ENCODE data around the gene DEFB114.
"Not testable (repeated sequence)": the region's sequence is repeated elsewhere in the genome, so short reads cannot be mapped to it uniquely, and the experiment has no call there.

The DEFB114 gene, protein sequence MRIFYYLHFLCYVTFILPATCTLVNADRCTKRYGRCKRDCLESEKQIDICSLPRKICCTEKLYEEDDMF
- 0 reads per million in 2 experiments for total RNA-seq

DNA sequence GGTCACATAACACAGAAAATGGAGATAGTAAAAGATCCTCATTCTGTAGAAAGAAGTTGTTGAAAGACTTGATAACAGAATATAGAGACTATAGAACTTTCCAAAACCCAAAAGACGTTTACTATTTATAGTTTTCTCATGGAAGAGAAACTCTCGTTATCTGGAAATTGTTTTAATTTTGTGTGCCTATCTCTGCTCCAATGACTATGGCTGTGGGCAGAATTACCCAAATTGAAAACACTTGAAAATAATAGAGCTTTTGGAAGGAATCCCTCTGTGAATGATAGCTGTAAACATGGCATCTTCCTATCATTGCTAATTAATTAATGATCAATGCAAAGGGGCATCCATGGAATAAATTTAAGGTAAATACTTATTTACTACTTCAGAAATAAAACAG is at the start of gene DEFB114:
Gene DEFB114, minus strand, starts transcription at position 101 of the 400 bp plus-strand sequence. Its CDS starts 59 bp downstream, at position 42.
- DNase-seq (ENCODE audit: low read depth): no peak

DNA sequence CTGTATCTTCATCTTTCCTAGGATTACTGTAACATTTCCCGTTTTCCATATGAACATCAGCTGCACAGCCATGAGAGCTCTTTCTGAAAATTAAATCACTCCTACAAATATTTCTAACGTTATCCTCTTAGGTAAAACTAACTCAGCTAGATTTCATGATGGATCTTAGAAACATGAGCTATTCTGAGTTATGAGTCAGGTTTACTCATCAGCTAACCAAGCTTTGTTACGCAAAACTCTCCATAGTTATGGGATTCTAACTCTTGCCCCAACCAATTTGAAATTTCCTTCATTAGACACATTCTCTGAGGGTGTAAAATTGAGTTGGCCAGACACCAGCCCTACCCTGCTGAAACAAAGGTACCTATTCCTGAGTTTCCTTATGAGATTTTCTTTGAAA is 43.9 kb upstream of the DEFB114 start:
- no peak for DNase-seq (ENCODE audit: low read depth)

DNA sequence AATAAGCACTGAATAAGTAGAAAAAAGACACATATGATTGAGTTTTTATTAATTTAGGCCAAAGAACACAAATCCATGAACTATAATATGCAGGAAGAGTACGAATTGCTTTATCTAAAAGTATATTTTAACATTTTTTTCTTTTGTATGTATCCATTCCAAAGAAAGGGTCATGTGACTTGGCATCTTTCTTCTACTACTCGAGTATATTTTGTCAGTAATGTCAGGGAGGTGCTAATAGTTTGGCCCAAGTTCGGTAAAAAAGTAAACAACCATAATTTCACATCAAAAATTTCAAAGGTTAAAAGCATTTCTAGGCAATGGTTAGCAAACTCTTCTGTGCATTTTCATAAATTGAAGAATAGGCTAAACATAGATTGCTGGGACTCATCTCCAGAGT is 39.2 kb upstream of the DEFB114 start:
- no peak for DNase-seq (ENCODE audit: low read depth)

DNA sequence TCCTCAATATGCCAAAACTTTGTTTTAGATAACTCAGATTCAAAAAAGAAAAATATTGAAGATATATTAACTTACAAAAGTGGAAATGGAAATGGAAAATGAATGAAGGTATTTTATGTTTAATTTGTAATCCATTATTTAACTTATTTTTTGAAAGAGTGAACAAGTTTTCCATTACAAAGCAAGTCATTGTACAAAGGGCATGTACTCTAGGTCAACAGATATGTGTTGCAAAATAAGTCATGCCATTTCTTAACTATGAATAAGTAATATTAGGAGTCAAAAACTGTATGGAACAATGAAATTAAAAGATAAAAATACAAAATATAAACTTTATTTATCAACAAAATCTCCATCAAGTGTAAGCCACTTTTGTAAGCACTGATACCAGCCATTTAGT is 31.3 kb upstream of the DEFB114 start:
- no peak for DNase-seq (ENCODE audit: low read depth)

DNA sequence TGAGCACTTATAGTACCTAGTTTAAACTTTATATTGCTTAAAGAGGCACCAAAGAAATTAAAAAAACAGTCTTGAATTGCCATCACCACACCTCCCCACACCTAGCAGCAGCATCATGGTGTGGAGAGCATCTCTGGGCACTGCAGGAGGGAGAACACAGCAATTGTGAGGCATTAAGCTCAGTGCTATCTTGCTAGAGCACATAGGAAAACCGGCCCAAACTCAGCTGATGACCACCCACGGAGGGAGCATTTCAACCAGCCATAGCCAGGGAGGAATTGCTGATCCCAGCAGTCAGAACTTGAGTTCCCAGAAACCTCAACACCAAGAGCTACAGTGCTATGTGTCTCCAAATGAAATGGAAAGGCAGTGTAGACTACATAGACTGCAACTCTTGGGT is 24.9 kb upstream of the DEFB114 start:
- no peak for DNase-seq (ENCODE audit: low read depth)

DNA sequence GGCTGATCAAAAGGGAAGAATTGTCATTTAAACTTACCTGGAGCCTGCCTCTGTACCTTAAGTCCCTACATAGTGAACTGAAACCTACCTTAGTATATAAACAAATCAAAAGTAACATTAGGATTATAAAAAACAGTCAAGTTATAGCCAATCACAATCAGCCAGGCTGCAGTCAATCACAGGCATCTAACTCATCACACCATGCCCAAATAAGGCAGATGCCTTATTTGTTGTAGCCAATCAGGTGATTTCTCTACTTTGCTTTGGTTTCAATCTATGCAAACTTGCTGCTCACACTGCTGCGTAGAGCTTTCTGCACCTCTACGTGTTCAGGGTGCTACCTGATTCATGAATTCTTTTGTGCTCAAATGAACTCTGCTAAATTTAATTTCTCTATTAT is 23.8 kb upstream of the DEFB114 start:
- no peak for DNase-seq (ENCODE audit: low read depth)

DNA sequence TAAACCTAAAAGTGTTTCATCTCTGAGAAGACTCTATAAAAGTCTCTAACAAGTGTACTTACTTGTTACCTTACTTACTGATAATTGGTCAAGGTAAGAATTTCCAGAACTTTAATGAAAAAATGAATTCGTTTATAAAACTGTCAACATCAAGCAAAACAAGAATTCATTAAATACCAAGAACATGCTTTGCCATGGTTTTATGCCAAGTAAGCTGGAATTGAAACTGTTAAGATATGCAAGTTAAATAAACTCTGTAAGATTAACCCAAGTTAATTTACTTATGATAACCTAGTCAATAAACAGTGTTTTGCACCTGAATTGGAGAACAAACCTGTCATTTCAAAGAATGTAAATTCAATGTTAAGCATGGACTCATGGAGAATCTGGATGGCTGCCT is 22.6 kb upstream of the DEFB114 start:
- no peak for DNase-seq (ENCODE audit: low read depth)

DNA sequence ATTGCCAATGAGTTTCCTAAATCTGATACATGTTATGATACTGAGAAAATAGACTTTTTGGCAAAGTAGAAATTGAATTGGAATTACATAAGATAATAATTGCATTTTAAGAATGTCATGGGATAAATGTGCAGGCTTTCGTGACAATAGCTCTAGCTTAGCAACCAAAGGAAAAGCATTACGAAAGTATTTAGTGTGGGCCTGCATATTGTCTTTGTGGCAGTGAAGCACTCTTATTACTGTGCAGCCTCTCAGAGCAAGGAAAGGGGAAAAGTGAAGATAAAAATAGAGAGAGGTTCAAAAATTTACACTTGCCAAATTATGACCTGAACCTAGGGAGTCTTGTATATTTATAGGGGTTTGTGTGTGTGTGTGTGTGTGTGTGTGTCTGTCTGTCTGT is 18.1 kb upstream of the DEFB114 start:
- DNase-seq (ENCODE audit: low read depth): no peak

DNA sequence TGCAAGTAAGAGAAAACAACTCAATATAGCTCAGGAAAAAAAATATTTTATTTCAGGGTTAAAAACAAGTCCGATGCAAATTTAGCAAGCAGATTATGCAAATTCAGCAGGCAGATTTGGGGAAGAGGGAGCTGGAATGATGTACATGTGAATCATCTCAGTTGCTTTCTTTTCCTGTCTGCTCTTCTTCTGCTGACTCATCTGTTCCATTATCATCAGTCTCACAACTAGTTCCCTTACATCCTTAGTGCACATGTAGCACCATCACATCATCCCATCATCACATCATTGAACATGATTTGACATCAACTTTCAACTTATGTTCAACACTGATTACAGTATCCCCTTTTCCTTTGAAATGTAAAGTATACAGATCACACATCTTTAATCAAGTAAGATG is 16.9 kb upstream of the DEFB114 start:
- DNase-seq (ENCODE audit: low read depth): no peak

DNA sequence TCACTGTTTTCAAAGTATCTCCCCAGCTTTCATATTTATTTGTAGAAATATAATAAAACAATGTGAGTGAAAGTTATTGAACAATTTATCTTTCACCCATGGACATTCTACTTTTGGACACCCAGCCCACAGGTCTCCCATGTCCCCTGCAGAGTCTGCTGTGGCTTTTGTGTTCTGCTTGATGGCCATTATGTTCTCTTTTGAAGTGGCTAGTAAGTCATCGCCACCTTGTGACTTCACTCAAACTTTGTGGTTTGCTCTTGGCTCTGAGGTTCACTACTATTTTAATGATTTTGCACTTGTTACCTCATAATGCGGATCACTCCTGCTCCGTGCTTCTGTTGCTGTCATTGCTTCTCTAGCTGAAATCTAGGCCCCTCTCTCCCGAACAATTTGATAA is 15.6 kb upstream of the DEFB114 start:
- DNase-seq (ENCODE audit: low read depth): no peak

DNA sequence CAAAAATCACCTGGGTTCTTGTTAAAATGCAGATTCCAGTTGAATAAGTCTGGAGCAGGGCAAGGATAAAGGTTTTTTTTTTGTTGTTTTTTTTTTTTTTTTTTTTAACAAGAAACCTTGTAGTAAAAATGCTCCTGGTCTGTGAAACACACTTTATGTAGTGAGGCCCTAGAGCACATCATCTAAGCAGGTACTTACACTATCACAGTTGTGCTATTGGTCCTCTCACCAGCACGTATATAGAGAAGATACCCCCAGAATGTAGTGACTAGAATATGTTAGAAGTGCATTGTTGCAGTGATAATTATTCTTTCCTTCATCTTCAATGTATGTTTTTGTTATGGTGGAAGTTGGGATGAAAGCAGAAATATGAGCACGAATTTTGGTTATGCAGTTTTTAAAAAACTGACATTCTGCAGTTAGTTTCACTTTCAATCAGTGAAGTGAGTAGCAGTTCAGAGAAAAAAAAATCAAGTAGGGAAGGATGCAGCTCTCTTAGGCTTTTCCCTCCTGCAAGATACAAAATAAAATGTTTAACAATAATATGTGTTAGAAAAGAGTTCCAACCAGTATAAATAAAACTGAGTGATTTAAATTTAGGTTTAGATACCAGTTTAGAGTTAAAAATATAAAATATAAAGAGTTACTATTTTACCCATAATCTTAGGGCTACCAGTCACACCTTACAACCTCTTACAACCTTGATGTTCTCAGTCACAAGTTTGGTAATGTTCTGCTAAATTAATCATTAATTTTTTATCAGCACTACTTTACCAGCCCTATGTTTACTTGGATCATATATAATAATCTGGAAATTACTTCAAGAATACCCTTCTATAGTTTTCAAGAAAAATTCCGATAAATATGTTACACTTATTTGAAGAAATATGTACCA is 14.6 kb upstream of the DEFB114 start:
- no peak for DNase-seq (ENCODE audit: low read depth)

DNA sequence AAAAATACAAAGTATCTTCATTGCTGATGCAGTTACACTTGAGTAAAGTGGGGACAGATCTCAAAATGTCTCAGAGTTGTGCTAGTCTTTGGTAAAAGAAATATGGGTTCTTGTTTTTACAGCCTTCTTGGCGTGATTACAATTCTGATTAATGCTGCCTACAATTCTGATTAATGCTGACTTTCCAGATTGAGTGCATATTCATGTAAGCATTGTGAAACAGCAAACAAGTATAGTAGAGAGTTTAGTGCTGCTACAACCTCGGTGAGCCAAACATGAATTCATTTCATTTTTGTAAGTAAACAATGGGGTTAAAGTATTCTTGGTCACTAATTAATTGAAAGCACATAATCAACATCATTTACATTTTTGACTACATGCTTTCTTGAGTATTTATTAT is 5.6 kb upstream of the DEFB114 start, which contains the start of gene DEFB113:
Gene DEFB113, minus strand, starts transcription at position 21 of the 400 bp plus-strand sequence. Its CDS starts 0 bp downstream, at position 21.
- no peak for DNase-seq (ENCODE audit: low read depth)

DNA sequence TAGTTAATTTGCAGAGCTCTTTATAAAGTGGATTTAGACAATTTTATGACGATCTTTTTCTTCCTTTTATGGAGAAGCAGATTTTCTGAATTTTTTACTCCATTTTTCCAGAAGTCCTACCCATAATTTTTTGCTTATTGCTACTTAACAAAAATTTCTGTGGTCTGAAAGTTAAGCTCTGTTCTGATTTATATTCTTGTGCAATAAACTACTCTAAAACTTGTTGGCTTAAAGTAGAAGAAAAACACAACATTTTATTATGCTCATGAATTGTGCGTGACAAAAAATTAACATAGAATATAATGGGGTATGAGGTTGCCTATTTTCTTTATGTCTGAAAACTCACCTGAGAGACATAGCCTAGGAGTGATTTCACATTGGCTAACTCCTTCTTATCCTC is 2.9 kb upstream of the DEFB114 start:
- no peak for DNase-seq (ENCODE audit: low read depth)

DNA sequence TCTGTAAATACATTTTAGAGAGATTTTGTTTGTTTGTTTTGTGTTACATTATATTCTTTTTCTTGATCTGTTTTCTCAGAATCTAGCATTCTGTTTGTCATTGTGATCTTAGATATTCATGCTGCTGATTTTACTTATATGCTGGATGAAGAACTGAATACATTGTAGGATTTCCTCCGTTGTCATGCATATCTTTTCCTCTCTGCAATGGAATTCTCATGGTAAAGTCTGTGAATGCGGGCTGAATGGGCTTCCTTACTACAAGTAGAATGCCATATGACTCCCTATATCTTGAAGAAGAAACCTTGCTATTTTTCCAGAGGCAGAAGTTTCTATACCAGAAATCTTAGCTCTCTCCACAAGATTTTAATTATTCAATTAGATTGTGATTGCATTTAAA is 2.4 kb upstream of the DEFB114 start:
- no peak for DNase-seq (ENCODE audit: low read depth)

DNA sequence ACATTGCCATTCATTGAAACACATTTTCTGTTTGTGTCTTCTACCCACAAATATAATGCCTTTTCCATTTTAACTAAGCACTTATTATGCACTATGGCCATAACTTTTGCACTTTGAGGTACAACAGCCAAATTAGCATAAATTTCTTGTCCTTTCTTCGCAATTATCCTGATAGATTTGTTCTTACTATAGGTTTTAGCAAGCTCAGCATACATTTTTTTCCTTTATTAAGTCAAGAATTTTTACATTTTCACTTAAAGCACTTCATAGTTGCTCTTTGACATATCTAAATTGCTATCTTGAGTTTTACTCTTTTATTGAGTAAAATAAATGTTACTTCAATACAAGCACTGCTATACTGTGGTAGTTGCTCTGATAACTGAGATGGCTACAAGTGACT is 5.8 kb downstream of the DEFB114 start:
- DNase-seq (ENCODE audit: low read depth): no peak

DNA sequence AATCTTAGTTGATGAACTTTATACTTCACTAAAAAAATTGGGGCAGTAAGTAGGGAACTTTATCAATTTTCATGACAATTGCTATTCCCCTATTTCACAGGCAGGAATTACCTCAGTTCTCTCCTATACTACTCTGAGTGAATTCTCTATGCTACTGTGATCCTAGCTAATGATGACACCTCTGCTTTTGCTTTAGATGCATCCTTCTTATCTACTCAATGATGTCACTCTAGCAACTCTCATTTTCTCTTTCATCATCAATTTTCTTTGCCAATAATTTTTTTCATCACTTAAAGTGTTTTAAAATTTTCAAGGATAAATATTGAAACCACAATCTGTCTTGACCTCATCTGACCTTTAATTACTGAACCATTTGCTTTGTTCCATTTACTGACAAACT is 8.1 kb downstream of the DEFB114 start:
- DNase-seq (ENCODE audit: low read depth): no peak

DNA sequence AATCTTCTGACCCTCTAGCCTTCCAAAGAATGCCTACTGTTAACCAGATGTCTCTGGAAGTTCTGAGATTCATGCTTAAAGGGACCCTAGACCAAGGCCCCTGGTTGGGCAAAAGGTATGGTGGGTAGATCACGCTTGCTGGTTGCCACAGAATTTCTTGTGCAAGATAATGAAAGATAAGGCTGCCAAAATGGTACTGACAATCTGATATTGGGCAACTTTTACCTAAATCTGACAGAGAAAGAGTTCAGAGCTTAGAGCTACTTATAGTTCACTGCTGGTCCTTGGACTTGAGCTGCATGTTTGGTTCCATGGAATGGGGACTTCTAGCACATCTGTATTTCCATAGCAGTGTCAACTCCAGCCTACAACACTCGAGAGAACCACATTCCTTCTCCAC is 12.0 kb downstream of the DEFB114 start:
- no peak for DNase-seq (ENCODE audit: low read depth)

DNA sequence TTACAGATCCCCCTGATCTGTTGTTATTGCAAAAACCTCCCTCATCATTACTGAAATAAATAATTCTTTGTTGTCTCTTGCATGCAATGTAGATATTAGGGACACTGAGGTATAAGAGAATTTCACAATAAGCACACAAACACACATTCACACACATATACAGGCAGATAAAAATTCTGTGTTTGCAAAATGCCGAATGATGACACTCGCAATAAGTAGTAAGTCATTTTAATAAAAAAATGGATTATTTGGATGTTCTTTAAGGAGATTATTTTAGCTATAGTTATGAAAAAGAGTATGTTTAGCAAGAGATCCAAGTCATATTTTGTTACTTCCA is 13.6 kb downstream of the DEFB114 start:
- no peak for DNase-seq (ENCODE audit: low read depth)

DNA sequence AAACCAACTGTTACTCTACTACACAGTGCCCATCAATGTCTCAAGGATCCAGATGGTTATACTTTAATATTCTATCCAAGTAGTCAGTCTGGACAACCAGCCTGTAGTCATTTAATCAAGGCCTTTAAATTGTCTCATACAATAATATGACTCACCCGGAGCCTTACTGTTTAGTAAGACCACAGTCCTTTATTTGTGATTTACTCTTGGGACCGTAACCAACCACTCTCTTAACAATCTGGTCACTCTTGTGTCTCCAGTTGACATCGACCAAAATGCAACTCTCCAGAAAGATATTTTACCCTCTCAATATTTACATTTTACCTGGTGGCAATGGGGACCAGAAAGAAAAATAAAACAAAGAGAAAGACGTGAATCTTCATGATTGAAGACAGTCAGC is 14.9 kb downstream of the DEFB114 start:
- DNase-seq (ENCODE audit: low read depth): no peak

DNA sequence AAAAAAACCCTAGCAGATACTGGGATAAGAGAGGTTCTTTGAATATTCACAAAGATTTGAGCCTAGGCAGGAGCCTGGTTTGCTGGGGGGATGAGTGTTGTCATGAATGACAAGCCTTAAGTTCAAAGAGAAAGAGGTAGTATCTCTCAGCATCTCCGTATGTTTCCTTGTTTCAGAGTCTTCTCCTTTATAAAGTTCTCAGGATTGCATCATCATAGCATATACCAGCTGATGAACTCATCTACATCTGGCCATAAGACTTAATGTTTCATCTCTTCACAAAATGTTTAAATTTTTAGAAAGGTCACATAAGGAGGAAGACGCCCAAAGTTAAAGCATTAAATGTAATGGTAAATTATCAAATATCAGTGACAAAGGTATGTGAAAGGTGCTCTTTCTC is 17.1 kb downstream of the DEFB114 start:
- no peak for DNase-seq (ENCODE audit: low read depth)

DNA sequence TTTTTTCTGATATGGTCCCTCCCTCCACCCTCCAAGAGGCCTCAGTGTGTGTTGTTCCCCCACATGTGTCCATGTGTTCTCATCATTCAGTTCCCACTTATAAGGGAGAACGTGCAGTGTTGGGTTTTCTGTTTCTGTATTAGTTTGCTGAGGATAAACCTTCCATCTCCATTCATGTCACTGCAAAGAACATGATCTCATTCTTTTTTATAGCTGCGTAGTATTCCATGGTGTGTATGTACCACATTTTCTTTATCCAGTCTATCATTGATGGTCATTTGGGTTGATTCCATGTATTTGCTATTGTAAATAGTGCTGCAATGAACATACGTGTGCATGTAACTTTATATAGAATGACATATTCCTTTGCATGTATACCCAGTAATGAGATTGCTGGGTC is 19.9 kb downstream of the DEFB114 start:
- not testable (repeated sequence) for DNase-seq (ENCODE audit: low read depth)

DNA sequence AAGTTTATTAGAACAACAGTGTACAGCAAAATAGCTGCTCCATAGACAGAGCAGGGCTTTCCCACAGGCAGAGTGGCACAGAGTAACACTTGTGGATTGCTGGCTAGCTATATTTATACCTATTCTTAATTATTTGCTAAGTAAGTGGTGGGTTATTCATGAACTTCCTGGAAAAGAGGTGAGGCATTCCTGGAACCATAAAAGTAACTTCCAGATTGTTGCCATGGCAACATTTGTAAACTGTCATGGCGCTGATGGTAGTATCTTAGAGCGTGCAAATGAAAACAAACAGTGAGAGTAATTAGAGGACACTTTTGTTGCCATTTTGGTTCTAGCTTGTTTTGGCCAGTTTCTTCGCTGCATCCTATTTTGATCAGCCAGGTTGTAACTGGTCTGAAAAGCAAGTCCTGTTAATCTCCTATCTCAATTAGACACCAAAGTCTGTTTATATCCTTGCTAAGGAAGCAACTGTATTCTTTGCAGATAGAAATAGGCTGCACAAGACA is 23.9 kb downstream of the DEFB114 start:
- no peak for DNase-seq (ENCODE audit: low read depth)

DNA sequence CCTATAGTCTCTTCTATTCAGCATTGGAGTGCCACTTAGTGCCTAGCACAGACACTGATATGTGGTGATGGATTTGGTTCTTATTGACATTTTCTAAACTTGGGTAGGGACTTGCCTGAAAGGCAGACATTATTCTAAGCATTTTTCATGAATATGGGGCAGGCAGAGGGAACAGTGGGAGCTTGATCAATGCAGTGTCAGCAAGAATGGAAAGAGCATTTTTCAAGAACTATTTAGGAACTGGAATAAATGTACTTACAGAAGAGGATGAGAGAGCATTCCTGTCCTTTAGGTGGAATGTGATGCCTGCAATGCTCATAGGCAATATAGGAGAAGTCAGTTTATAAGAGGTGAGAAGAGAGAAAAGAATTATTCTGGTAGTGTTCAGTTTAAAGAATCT is 26.2 kb downstream of the DEFB114 start:
- DNase-seq (ENCODE audit: low read depth): no peak

DNA sequence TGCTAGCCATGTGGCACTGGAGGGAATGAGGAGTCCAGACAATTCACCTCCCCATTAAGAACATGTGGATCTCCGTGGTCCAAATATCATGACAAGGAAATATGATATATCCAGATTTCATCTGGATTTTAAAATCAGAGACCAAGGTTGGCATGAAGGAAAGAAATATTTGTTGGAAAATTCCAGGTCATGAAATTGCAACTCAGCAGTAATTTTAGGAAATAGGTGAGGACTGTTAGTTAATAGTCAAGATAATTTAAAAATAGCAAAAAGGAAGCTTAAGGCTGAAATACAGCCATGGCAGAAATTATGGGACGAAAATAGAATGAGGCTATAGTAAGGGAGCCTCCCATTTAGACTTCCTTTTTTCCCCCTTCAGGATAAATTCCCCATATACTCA is 26.9 kb downstream of the DEFB114 start:
- no peak for DNase-seq (ENCODE audit: low read depth)
